Fibroblast of lung (primary cell): ENCODE measurements around the gene JMJD1C. TPM values are rescaled to one million over a fixed set of nuclear protein-coding genes. Genes with fewer than 3 reads are reported as not detected.

Source experiments
- DNase-seq, 2 donors: peaks; one replicate each; pipeline versions ENCODE4 v3.0.0 to v3.0.0-alpha.2; 2010; ENCODE audit warnings: low read depth in 2 of 2
- H2AFZ ChIP-seq: 2 replicates; pipeline ENCODE4 v1.5.1; 2012; ENCODE audit warnings: low read length, control low read depth, inconsistent platforms
- H3K27ac ChIP-seq: 2 replicates; pipeline ENCODE4 v1.5.1; 2011; ENCODE audit warnings: low read length, control low read depth; ENCODE audit not compliant: insufficient read depth
- H3K27me3 ChIP-seq: 2 replicates; pipeline ENCODE4 v1.5.1; 2011; ENCODE audit warnings: mild to moderate bottlenecking, low read length; ENCODE audit not compliant: control insufficient read depth, insufficient read depth
- H3K36me3 ChIP-seq: 2 replicates; pipeline ENCODE4 v1.5.1; 2011; ENCODE audit warnings: low read length; ENCODE audit not compliant: control insufficient read depth, insufficient read depth
- H3K4me1 ChIP-seq: 2 replicates; pipeline ENCODE4 v1.5.1; 2011; ENCODE audit warnings: low read length; ENCODE audit not compliant: control insufficient read depth, insufficient read depth; ENCODE audit errors: extremely low read depth
- H3K4me2 ChIP-seq: 2 replicates; pipeline ENCODE4 v1.5.1; 2011; ENCODE audit warnings: low read length, control low read depth; ENCODE audit not compliant: insufficient read depth; ENCODE audit errors: extremely low read depth
- H3K4me3 ChIP-seq, 4 experiments: fragments of 200-600 bp in 1 of 4; sonication (generic) in 1 of 4; replicated peaks in 1 of 4; 2 replicates each; pipeline ENCODE4 v1.5.1; 2011 to 2016; ENCODE audit warnings: low read length in 4 of 4, low read depth in 3 of 4, mild to moderate bottlenecking in 3 of 4, control low read depth in 2 of 4, inconsistent platforms in 1 of 4, mixed read lengths in 1 of 4; ENCODE audit not compliant: insufficient read depth in 1 of 4; ENCODE audit errors: control extremely low read depth in 1 of 4
- H3K79me2 ChIP-seq: 2 replicates; pipeline ENCODE4 v1.5.1; 2012; ENCODE audit warnings: mild to moderate bottlenecking, low read length, inconsistent platforms; ENCODE audit not compliant: control insufficient read depth, insufficient read depth
- H3K9ac ChIP-seq: 2 replicates; pipeline ENCODE4 v1.5.1; 2011; ENCODE audit warnings: mild to moderate bottlenecking, low read length, control low read depth; ENCODE audit not compliant: insufficient read depth
- H3K9me3 ChIP-seq: 2 replicates; pipeline ENCODE4 v1.5.1; 2012; ENCODE audit warnings: low read depth, low read length; ENCODE audit not compliant: control insufficient read depth, insufficient read depth
- H4K20me1 ChIP-seq: 2 replicates; pipeline ENCODE4 v1.5.1; 2011; ENCODE audit warnings: low read length; ENCODE audit not compliant: control insufficient read depth, insufficient read depth; ENCODE audit errors: extremely low read depth
- CTCF ChIP-seq, 2 donors: IDR thresholded peaks in 1 of 2; conservative IDR thresholded peaks in 1 of 2; 1 replicate in 1 of 2; 2 replicates in 1 of 2; pipeline ENCODE4 v1.5.1; 2011 to 2012; ENCODE audit warnings: low read length in 2 of 2, control low read depth in 1 of 2, inconsistent platforms in 1 of 2, low read depth in 1 of 2, mild to moderate bottlenecking in 1 of 2
- EZH2 ChIP-seq: IDR thresholded peaks from 2 replicates; pipeline ENCODE4 v1.5.1; 2012; ENCODE audit warnings: low read length, control low read depth, mild to moderate bottlenecking; ENCODE audit errors: missing control alignments
- polyA plus RNA-seq, 2 donors: library from polyadenylated mRNA; depleted of rRNA in 1 of 2; stranded (reverse) in 1 of 2; unstranded in 1 of 2; fragments of >200 nt; gene quantifications; 2 replicates each; pipeline ENCODE4 v1.2.1, GENCODE V29; 2011 to 2012; ENCODE audit warnings: missing spikeins in 1 of 2
- total RNA-seq: library from RNA; depleted of rRNA; stranded (reverse); fragments of >200 nt; gene quantifications from 2 replicates; pipeline ENCODE4 v1.2.1, GENCODE V29; 2014

JMJD1C gene
- total and polyA plus RNA-seq, 2 donors (not counting 1 experiment from before 2014, with no cell fraction given) = 39.9 to 67.0 TPM

GRCh38 chr10:63123727-63124362, 341.9 kb downstream of the JMJD1C start:
- H3K79me2 ChIP-seq = no peaks in the 10 kb centered on the region
- peaks cover 10% of the 10 kb centered on the region for H3K4me1 ChIP-seq
- no peak overlapping the region for H3K4me2 ChIP-seq
- H3K4me3 ChIP-seq = no peak overlapping the region
- H4K20me1 ChIP-seq = no peaks in the 10 kb centered on the region
- no peak overlapping the region for H3K27ac ChIP-seq
- no peaks in the 10 kb centered on the region for H3K36me3 ChIP-seq
- no peaks in the 10 kb centered on the region for H3K27me3 ChIP-seq
- TF ChIP-seq CTCF (conservative IDR thresholded peaks at IDR 0.05 in 1 of 2, IDR thresholded peaks at IDR 0.05 in 1 of 2; ENCODE audit: low read depth in 1 of 2, low read length in 2 of 2) = no peak
- TF ChIP-seq EZH2 = no peak
- H3K9ac ChIP-seq = no peak overlapping the region
- DNase-seq = peak in 1 of 2 donors; percentile 81
- H3K9me3 ChIP-seq = no peaks in the 10 kb centered on the region
- no peak overlapping the region for H2AFZ ChIP-seq

GRCh38 chr10:63120554-63120953, 345.2 kb downstream of the JMJD1C start:
- H3K36me3 ChIP-seq = no peaks in the 10 kb centered on the region
- H3K9me3 ChIP-seq = no peaks in the 10 kb centered on the region
- H3K27ac ChIP-seq = peak overlapping the region; percentile 44
- no peaks in the 10 kb centered on the region for H3K27me3 ChIP-seq
- H3K4me3 ChIP-seq = no peak overlapping the region
- no peaks in the 10 kb centered on the region for H4K20me1 ChIP-seq
- TF ChIP-seq CTCF (conservative IDR thresholded peaks at IDR 0.05 in 1 of 2, IDR thresholded peaks at IDR 0.05 in 1 of 2; ENCODE audit: low read depth in 1 of 2, low read length in 2 of 2) = no peak
- TF ChIP-seq EZH2 = no peak
- no peaks in the 10 kb centered on the region for H3K79me2 ChIP-seq
- peak overlapping the region; percentile 32 for H3K4me2 ChIP-seq
- H3K4me1 ChIP-seq = peaks cover 10% of the 10 kb centered on the region
- no peak overlapping the region for H3K9ac ChIP-seq
- peak; percentile 97 to 99 for DNase-seq
- H2AFZ ChIP-seq = no peak overlapping the region

GRCh38 chr10:63119041-63119440, 346.7 kb downstream of the JMJD1C start:
- DNase-seq = no peak
- H3K79me2 ChIP-seq = no peaks in the 10 kb centered on the region
- no peak overlapping the region for H3K27ac ChIP-seq
- no peak overlapping the region for H3K4me2 ChIP-seq
- no peak overlapping the region for H3K9ac ChIP-seq
- peaks cover 17% of the 10 kb centered on the region for H3K4me1 ChIP-seq
- H3K36me3 ChIP-seq = no peaks in the 10 kb centered on the region
- H3K4me3 ChIP-seq = no peak overlapping the region
- TF ChIP-seq CTCF (conservative IDR thresholded peaks at IDR 0.05 in 1 of 2, IDR thresholded peaks at IDR 0.05 in 1 of 2; ENCODE audit: low read depth in 1 of 2, low read length in 2 of 2) = no peak
- TF ChIP-seq EZH2 = no peak
- H2AFZ ChIP-seq = no peak overlapping the region
- H3K9me3 ChIP-seq = no peaks in the 10 kb centered on the region
- no peaks in the 10 kb centered on the region for H3K27me3 ChIP-seq
- H4K20me1 ChIP-seq = no peaks in the 10 kb centered on the region

Other genes starting within 250 kb of the JMJD1C start
- gene REEP3, start 55.4 kb upstream of the JMJD1C start, total RNA-seq = 56.5 and 67.5 TPM in 2 replicates
- gene REEP3, start 55.4 kb upstream of the JMJD1C start, polyA plus RNA-seq = 51.8 and 86.6 TPM in 2 replicates